ENCODE data around the gene DOCK8. TPM values are rescaled to one million over a fixed set of nuclear protein-coding genes. Genes with fewer than 3 reads are reported as not detected.

DOCK8 gene
- total RNA-seq, 1 experiment from 2014 or later, result 1.4 TPM

- Histone ChIP-seq H2BK5ac (ENCODE audit: insufficient read length, low read length) (no peak overlapping the region), H3K23ac (ENCODE audit: insufficient read length, low read depth, low read length) (no peak overlapping the region), H2BK120ac (ENCODE audit: low read depth, low read length, poor library complexity, severe bottlenecking) (no peak overlapping the region), H3K79me2 (ENCODE audit: insufficient read depth, low read length) (no peaks in the 10 kb centered on the region), H2BK15ac (ENCODE audit: low read depth, low read length) (no peak overlapping the region), H3K56ac (ENCODE audit: insufficient read length, low read depth, low read length) (no peak overlapping the region), H3K14ac (ENCODE audit: insufficient read depth, low read length) (no peak overlapping the region), H3K9me3 (ENCODE audit: control insufficient read depth, low read depth, low read length) (no peaks in the 10 kb centered on the region), H3K4me2 (ENCODE audit: insufficient read depth, insufficient read length, low read length) (no peak overlapping the region), H2BK20ac (ENCODE audit: low read depth, low read length, poor library complexity, severe bottlenecking) (no peak overlapping the region), H2AFZ (ENCODE audit: low read length) (no peak overlapping the region), H3K4me1 (ENCODE audit: insufficient read depth, low read length) (peaks cover 3% of the 10 kb centered on the region; the same call in 1 of the 2 replicates), H4K91ac (ENCODE audit: insufficient read length, low read depth, low read length) (no peak overlapping the region), H4K8ac (replicated peaks; ENCODE audit: insufficient read length, low read depth, low read length) (no peak overlapping the region), H3K27me3 (ENCODE audit: insufficient read depth, low read length) (no peaks in the 10 kb centered on the region), H3K27ac (ENCODE audit: insufficient read length, low read depth, low read length) (no peak overlapping the region), H3K23me2 (ENCODE audit: insufficient read length, low read depth, low read length, poor library complexity, severe bottlenecking) (no peaks in the 10 kb centered on the region), H3K79me1 (ENCODE audit: insufficient read depth, low read depth, low read length, poor library complexity, severe bottlenecking) (no peaks in the 10 kb centered on the region), H3K9ac (ENCODE audit: extremely low read depth, insufficient read length, low read length) (no peak overlapping the region), H4K5ac (ENCODE audit: insufficient read length, low read depth, low read length) (no peak overlapping the region), H3K18ac (ENCODE audit: insufficient read length, low read depth, low read length) (no peak overlapping the region), H3K4ac (ENCODE audit: low read depth, low read length) (no peak overlapping the region), H2BK12ac (ENCODE audit: insufficient read length, low read depth, low read length) (no peak overlapping the region), H2AK5ac (ENCODE audit: insufficient read length, low read length) (no peak overlapping the region), H3T11ph (ENCODE audit: low read length) (no peak overlapping the region), H4K20me1 (ENCODE audit: control insufficient read depth, insufficient read depth, insufficient read length) (no peaks in the 10 kb centered on the region)
- H3K27ac Mint-ChIP-seq, result no peak overlapping the region
- no CpG with 5 or more reads among the region's 2 CpGs for WGBS (ENCODE audit: extremely low coverage, insufficient read length, low lambda C conversion rate)
- H3K4me3 Mint-ChIP-seq, result no peak overlapping the region
- peaks cover 4 to 9% of the 10 kb centered on the region in 2 experiments; a peak in 3 of 4 replicates for H3K4me1 Mint-ChIP-seq
- H3K27me3 Mint-ChIP-seq (ENCODE audit: low read depth), result no peaks in the 10 kb centered on the region
- no peak for DNase-seq
- no peaks in the 10 kb centered on the region for H3K9me3 Mint-ChIP-seq
- TF ChIP-seq, protein P1, sequence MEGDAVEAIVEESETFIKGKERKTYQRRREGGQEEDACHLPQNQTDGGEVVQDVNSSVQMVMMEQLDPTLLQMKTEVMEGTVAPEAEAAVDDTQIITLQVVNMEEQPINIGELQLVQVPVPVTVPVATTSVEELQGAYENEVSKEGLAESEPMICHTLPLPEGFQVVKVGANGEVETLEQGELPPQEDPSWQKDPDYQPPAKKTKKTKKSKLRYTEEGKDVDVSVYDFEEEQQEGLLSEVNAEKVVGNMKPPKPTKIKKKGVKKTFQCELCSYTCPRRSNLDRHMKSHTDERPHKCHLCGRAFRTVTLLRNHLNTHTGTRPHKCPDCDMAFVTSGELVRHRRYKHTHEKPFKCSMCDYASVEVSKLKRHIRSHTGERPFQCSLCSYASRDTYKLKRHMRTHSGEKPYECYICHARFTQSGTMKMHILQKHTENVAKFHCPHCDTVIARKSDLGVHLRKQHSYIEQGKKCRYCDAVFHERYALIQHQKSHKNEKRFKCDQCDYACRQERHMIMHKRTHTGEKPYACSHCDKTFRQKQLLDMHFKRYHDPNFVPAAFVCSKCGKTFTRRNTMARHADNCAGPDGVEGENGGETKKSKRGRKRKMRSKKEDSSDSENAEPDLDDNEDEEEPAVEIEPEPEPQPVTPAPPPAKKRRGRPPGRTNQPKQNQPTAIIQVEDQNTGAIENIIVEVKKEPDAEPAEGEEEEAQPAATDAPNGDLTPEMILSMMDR (conservative IDR thresholded peaks at IDR 0.05), result no peak
- no peaks in the 10 kb centered on the region for H3K36me3 Mint-ChIP-seq (ENCODE audit: insufficient read depth in 1 of 3, low read depth in 3 of 3)
Observed at GRCh38 chr9:462121-462520, 247.5 kb downstream of the DOCK8 start.
